Nucleus accumbens (tissue), 56 donors: ENCODE data around the gene SAMM50.
"Not testable (repeated sequence)": the region's sequence is repeated elsewhere in the genome, so short reads cannot be mapped to it uniquely, and the experiment has no call there.

ENCODE experiments used
- DNase-seq, 56 donors: peaks; one replicate each; lab custom pipeline; 2025; lab: John Stamatoyannopoulos, UW

Gene SAMM50

GRCh38 chr22:43996981-43997265 is 41.7 kb downstream of the SAMM50 start:
- no peak for DNase-seq

DNA sequence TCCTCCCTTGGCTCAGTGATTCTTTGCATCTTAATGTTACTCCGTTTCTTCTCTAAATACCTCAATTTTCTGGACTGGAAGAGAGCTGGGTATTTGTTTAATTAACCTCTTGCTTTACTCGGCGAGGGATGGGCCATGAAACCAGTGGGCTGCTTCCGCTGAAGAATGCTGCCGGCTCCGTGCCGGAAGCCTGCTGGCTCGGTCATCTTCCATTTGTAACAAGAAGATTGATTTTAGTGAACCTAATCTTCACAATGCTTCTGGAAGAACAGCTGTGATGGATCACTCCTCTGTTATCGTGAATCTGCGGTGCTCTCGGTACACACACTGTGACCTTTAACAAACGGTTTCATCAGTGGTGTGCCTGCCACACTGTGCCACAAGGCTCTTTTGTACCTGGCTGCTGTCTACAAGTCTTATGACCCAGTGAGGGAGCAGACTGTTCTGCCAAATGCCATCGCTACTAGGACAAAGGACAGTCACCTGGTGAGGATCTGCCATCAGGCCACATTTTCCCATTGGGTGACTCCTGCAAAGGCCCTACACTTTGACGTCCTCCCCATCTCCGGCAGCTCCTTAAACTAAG is 43.5 kb downstream of the SAMM50 start:
- no peak for DNase-seq

- no peak for DNase-seq
Observed at GRCh38 chr22:43999378-43999777, 44.1 kb downstream of the SAMM50 start.

DNA sequence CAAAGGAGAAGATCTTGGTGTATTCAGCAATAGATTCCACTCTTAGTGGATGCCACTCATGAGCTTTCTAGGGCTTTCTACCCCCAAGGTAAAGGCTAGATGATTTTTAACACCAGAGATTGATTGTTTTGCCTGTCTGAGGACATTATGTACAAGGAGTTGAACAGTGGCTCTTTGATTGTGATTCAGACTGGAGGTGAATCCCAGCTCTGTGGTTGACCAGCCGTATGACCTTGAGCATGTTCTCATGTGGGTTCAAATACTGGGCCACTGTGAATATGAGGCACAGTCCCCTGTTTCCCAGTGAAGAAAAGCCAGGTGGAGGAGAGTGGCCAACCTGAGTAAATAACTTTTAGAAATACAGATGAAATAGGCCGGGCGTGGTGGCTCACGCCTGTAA is 44.9 kb downstream of the SAMM50 start:
- DNase-seq: no peak

GRCh38 chr22:44001521-44001920 is 46.3 kb downstream of the SAMM50 start:
- no peak for DNase-seq

DNA sequence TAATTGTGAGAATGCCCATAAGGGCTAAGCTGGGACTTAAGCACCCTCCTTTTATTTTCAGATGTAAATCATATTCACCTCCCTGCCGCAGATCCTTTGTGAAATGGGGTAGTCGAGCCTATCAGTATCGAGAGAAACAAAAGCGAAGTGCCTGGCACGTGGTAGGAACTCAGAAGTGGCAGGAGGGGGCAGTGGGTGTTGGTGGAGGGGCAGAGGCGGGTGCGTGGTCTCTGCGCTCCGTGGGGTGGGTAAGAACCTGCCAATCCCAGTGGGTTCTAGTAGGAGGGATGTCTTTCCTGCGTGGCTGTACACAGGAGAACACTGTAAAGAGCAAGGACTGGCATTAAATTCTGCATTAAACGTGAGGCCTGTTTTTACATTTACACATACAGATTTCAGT is 47.1 kb downstream of the SAMM50 start:
- no peak for DNase-seq

- no peak for DNase-seq
Observed at GRCh38 chr22:44002997-44003396, 47.8 kb downstream of the SAMM50 start.

DNA sequence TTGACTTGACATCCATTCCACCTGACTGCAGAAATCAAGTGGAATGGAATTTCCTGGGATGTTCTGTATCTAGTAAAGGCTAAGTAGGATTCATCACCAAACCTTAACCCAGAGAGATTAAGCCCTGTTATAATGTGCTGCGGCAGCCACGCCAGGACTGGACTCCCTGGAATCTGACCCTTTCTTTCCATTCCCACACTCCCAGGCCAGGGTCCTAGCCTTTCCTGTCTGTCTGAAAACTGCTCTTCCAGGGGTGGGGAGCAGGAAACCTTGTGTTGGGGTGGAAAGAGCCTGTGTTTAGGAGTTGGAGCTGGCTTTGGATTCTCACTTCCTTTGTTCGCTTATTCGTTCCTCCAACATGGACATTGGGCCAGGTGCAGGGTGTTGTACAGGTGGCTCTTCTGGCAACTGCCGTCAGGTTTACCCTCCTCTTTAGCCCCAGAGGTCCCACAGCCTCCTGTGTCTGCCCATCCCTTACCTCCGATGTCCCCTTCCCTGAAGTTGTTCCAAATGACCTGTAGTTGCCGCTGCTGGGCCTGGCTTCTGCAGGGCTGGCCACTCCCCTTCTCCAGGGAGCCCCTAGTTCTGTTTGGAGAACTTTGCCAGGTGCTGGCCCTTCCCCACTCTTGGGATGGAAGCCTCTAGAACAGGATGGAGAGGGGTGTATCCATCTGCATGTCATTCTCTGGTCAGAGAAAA is 48.3 kb downstream of the SAMM50 start:
- no peak for DNase-seq

- DNase-seq: no peak
Observed at GRCh38 chr22:44004104-44004460, 48.8 kb downstream of the SAMM50 start.

- DNase-seq: no peak
Observed at GRCh38 chr22:44005524-44005923, 50.3 kb downstream of the SAMM50 start.

DNA sequence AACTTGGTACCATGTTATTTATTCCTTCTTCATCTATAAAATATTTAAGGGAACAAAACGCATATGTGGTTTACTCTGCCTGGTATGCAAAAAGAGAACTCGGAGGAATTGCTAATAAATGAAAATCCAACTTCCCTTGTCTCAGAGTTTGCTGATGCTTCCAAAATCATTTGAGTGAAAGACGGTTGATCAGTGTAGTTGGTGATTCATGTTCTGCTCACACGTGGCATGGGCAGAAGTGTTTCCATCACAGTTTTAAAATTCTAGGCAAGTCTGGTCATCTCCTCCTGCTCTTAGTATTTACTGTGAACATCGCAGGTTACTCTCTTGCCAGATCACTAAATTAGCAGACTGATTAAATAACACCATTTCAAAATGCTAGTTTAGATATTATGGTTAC is 56.9 kb downstream of the SAMM50 start:
- DNase-seq: no peak

DNA sequence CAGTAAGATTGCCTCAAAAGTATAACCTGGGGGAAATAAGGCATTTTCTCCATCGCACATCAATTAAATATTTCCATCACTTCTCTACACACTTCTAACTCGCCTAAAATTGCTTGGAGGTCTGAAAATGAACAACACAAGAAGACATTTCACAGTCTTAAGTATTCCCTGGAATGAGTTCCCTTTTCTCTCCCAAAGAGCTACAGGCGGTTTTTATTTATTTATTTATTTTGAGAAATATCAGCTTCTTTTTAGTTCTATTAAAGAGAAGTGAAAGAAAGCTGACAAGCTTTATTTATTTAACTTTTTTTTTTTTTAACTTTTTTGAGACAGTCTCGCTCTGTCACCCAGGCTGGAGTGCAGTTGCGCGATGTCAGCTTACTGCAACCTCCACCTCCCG is 57.3 kb downstream of the SAMM50 start:
- DNase-seq: no peak

- no peak for DNase-seq
Observed at GRCh38 chr22:44014241-44014640, 59.0 kb downstream of the SAMM50 start.

DNA sequence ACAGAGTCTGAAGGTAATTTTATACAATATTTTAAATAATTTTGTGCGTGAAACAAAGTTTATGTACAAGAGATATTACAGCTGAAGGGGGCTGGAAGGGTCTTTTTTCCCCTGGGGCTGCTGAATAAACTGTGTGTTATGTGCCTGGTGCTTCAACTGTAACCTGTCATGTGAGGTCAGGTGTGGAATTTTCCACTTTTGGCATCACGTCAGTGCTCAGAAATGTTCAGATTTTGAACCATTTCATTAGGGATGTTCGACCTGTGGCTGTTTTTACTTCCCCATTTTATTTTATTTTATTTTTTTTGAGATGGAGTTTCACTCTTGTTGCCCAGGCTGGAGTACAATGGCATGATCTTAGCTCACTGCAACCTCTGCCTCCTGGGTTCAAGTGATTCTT is 61.3 kb downstream of the SAMM50 start:
- not testable (repeated sequence) for DNase-seq

DNA sequence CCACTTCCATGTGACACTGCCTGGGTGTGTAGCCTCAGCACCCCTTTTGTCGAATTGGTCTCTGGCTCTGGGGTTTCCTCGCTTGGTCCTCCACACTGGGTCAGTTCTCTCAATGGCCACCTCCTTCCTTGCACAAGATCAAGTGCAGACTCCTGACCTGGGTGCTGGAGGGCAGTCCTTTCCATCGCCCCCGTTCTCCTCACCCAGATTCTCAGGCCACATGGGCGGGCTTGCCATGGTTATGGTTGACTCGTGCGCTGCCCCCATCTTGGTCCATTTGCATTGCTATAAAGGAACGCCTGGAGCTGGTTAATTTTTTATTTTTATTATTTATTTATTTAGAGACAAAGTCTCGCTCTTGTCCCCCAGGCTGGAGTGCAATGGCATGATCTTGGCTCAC is 63.4 kb downstream of the SAMM50 start:
- no peak for DNase-seq

GRCh38 chr22:44019416-44019815 is 64.2 kb downstream of the SAMM50 start:
- DNase-seq: no peak

- DNase-seq: no peak
Observed at GRCh38 chr22:44019846-44020245, 64.6 kb downstream of the SAMM50 start.

DNA sequence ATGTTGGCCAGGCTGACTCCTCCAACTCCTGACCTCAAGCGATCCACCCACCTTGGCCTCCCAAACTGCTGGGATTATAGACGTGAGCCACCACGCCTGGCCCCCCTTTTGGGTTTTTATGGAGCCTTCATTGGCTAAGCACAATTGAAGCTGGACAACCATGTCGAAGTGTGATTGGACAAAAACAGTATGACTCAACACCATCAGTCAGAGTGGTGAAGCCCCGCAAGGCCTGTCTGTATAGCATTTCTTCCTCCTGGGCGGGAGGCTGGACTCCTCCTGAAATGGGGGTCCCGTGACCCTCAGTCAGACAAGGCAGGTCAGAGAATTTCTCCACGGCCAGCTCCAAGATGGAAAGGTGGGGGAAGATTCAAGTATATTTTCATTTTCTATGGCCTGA is 65.7 kb downstream of the SAMM50 start:
- DNase-seq: no peak

DNA sequence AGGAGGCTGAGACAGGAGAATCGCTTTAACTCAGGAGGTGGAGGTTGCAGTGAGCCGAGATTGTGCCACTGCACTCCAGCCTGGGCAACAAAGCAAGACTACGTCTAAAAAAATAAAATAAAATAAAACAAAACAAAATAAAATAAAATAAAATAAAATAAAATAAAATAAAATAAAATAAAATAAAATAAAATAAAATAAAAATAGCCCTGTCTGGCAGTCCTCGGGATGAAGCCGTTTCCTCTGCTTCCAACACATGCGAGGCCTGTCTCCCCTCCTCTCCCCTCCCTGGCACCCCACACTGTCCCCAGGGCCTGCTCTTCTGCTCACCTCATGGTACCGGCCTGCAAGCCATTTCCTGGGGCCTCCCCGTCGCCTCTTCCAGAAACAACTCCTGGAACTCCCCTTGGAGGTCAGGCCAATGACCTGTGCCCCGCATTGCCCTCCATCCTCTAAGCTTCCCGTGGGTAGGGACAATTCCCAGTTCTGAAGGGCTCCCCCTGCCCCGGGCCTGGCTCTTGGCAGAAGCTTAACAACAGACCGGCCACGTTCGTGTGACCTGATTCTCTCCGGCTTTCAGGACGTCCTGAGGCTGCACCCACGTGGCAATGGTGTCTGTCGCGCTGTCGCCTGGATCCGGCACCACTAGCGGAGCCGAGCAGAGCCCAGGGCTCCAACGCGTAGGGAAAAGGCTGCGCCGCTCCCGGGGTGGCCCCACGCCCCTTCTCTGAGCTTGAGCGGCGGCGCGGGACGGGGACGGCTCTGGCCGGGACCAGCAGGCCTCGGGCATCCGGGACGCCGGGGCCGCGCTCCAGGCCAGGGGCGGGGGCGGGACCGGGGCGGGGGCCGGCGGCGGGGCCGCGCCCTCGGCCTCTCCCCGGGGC is 68.4 kb downstream of the SAMM50 start:
- DNase-seq: peak in 15 of 56 donors; percentile 4 to 43 (median 20)

DNA sequence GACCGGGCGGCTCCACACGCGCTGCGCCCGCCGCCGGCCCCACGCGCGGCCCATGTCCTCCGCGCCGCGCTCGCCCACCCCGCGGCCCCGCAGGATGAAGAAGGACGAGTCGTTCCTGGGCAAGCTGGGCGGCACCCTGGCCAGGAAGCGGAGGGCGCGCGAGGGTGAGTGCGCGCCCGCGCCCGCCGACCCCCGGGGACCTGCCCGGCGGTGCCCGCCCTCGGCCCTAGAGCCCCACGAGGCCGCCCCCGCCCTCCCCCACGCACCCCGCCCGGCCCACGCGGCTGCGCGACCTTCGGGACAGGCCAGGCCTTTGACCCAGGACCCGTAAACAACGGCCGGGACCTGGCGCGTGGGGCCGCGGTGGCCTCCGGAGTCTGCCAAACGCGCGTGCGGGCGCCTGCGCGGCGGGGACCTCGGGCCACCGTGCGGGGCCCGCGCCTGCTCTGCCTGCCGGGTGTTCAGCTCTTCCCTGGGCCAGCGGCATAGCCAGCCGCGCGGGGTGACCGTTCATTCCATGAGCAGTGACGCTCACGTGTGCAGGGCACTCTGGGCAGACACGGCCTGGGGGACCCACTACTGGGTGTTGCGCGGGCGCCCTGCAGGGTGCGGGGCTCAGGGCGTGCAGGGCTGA is 69.2 kb downstream of the SAMM50 start, which contains the start of gene PARVB:
Gene PARVB, plus strand, starts transcription at position 15 of the 634 bp plus-strand sequence. Its CDS starts 38 bp downstream, at position 53.
- peak in 17 of 56 donors; percentile 3 to 66 (median 12) for DNase-seq
